GM12892 (cell line): ENCODE data around the gene SPCS2.

Experiments
- POLR2A ChIP-seq: IDR thresholded peaks from 2 replicates; pipeline ENCODE4 v1.6.1; 2011; ENCODE audit warnings: low read depth, low read length, control low read depth
- POLR2AphosphoS5 ChIP-seq: IDR thresholded peaks from 2 replicates; pipeline ENCODE4 v1.6.1; 2011; ENCODE audit warnings: low read depth, low read length, control low read depth

- TF ChIP-seq POLR2A (no peak), POLR2AphosphoS5 (no peak)
Measured at GRCh38 chr11:75011357-75011756, 62.3 kb downstream of the SPCS2 start.
